NOMO-1 treated with dmso at 0.1 percent for 144 hours (cell line): ENCODE data around the gene TMEM45B.
"Not testable (repeated sequence)": the region's sequence is repeated elsewhere in the genome, so short reads cannot be mapped to it uniquely, and the experiment has no call there.

Experiments used
- DNase-seq: peaks from one replicate; lab custom pipeline; 2025; ENCODE audit not compliant: unreplicated experiment; lab: John Stamatoyannopoulos, UW

The TMEM45B gene

GRCh38 chr11:129849447-129850130, 33.9 kb downstream of the TMEM45B start:
- no peak for DNase-seq

GRCh38 chr11:129852125-129852740, 36.6 kb downstream of the TMEM45B start:
- DNase-seq: no peak

- DNase-seq: no peak
These were observed 38.0 kb downstream of the TMEM45B start for GRCh38 chr11:129853518-129854231.

GRCh38 chr11:129854232-129854805, 38.7 kb downstream of the TMEM45B start:
- no peak for DNase-seq

GRCh38 chr11:129855086-129855485, 39.4 kb downstream of the TMEM45B start:
- DNase-seq: no peak

- DNase-seq: no peak
These were observed 40.4 kb downstream of the TMEM45B start for GRCh38 chr11:129856036-129856435.

- DNase-seq: no peak
These were observed 46.3 kb downstream of the TMEM45B start for GRCh38 chr11:129861702-129862522.

GRCh38 chr11:129864811-129865210, 49.2 kb downstream of the TMEM45B start:
- no peak for DNase-seq

- no peak for DNase-seq
These were observed 50.1 kb downstream of the TMEM45B start for GRCh38 chr11:129865701-129866100.

- DNase-seq: no peak
These were observed 50.7 kb downstream of the TMEM45B start for GRCh38 chr11:129866311-129866710.

- not testable (repeated sequence) for DNase-seq
These were observed 53.0 kb downstream of the TMEM45B start for GRCh38 chr11:129868626-129869025.

- no peak for DNase-seq
These were observed 56.3 kb downstream of the TMEM45B start for GRCh38 chr11:129871914-129872313.

GRCh38 chr11:129880311-129880710, 64.7 kb downstream of the TMEM45B start:
- no peak for DNase-seq

GRCh38 chr11:129881570-129882170, 66.0 kb downstream of the TMEM45B start:
- no peak for DNase-seq

GRCh38 chr11:129884581-129884980, 68.9 kb downstream of the TMEM45B start:
- DNase-seq: no peak

GRCh38 chr11:129885381-129885780, 69.7 kb downstream of the TMEM45B start:
- DNase-seq: no peak

GRCh38 chr11:129888451-129888850, 72.8 kb downstream of the TMEM45B start:
- DNase-seq: no peak

GRCh38 chr11:129894278-129895125, 78.9 kb downstream of the TMEM45B start:
- no peak for DNase-seq
